GM18861 (cell line): ENCODE data around the gene CDSN.
A peak's percentile ranks its signal among the peaks of the same experiment; 100 is the strongest.
"Not testable (repeated sequence)": the region's sequence is repeated elsewhere in the genome, so short reads cannot be mapped to it uniquely, and the experiment has no call there.

Source experiments
- ATAC-seq: cut with Tn5 transposase; IDR thresholded peaks from one replicate; pipeline ENCODE4 v1.9.1; 2021; ENCODE audit not compliant: unreplicated experiment

The CDSN gene

GRCh38 chr6:31087494-31088089, 32.7 kb downstream of the CDSN start:
- ATAC-seq, result peak; percentile 56

GRCh38 chr6:31086788-31087440, 33.3 kb downstream of the CDSN start:
- ATAC-seq, result no peak

GRCh38 chr6:31083742-31084354, 36.4 kb downstream of the CDSN start:
- no peak for ATAC-seq

DNA sequence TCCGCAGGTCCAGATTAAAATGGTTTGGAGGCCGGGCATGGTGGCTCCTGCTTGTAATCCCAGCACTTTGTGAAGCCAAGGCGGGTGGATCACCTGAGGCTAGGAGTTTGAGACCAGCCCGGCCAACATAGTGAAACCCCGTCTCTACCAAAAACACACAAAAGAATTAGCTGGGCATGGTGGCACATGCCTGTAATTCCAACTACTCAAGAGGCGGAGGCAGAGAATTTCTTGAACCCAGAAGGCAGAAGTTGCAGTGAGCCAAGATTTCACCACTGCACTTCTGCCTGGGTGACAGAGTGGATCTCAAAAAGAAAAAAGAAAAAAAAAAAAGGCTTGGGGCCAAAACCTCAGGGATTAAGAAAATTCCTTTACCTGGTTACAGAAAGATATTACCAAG, 38.4 kb downstream of the CDSN start:
- no peak for ATAC-seq

GRCh38 chr6:31079656-31080261, 40.5 kb downstream of the CDSN start:
- no peak for ATAC-seq

DNA sequence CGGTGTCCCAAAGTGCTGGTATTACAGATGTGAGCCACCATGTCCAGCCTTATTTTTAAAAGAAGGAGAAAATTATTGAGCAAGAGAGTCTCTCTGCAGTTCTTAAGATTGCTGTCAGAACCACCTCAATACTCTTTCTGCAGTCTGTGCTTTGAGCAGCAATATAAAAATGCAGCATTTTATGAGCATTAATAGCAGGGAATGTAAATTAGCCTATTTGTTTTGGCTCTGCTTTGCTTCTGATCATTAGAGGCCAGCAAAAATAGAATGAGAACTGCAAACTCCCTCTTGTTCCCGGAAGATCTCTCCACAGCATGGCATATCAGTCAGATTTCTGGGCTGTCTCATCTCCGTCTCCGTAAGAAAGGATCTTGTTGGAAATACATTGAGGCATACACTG, 43.6 kb downstream of the CDSN start:
- ATAC-seq, result no peak

DNA sequence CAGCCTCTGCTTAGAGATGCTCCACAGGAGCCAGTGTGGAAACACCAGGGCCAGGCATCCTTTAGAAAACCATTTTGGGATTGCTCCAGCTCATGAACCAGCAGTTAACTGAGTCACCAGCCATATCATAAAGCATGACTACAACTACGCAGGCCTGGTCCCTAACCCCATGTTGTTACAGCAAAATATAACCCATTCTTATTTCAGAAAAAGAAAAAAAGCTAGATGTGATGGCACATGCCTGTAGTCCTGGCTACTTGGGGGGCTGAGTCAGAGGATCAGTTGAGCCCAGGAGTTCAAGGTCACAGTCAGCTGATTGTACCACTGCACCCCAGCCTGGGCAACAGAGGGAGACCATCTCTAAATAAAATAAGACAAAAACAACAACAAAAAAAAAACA, 44.7 kb downstream of the CDSN start:
- ATAC-seq, result no peak

DNA sequence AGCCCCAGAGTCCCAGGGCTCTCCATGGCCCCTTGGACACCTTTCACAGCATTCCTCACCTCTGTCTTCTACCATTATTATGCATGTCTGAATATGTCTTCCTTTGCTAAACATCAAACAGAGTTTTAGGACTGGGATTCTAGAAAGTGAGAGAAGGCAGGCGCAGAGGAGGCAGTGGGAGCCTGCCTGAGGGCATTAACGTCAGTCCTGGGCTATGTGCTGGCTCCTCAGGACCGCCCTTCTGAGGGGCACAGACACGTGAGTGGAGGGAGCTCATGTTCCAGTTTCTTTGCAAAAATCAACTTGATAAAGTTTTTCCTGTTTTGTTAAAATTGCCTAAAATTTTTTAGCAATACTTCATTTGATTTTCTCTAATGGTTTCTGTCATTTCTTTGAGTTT, 45.8 kb downstream of the CDSN start:
- no peak for ATAC-seq

DNA sequence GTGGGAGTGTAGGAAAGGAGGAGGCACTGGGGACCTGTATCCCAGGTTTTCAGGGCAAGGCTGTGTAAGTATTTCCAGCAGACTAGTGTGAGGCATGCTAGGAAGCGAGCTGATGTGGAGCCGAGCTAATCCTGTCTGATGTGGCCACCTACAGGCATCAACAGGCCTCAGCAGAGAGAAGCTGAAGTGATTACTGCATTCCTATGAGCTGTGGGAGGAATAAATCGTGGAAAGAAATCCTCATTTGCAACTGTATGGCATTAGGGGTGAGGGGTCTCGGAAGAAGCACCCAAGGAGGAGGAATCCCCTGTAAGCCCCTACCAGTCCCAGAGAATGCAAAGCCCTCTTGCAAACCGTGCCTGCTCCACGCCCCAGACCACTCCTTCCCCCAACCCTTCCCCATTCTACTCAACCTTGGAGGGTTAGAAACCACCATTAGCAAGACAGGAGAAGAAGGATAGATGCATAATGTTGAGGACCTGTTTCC, 49.5 kb downstream of the CDSN start:
- ATAC-seq, result no peak

GRCh38 chr6:31068669-31069340, 51.4 kb downstream of the CDSN start:
- ATAC-seq, result peak; percentile 60

DNA sequence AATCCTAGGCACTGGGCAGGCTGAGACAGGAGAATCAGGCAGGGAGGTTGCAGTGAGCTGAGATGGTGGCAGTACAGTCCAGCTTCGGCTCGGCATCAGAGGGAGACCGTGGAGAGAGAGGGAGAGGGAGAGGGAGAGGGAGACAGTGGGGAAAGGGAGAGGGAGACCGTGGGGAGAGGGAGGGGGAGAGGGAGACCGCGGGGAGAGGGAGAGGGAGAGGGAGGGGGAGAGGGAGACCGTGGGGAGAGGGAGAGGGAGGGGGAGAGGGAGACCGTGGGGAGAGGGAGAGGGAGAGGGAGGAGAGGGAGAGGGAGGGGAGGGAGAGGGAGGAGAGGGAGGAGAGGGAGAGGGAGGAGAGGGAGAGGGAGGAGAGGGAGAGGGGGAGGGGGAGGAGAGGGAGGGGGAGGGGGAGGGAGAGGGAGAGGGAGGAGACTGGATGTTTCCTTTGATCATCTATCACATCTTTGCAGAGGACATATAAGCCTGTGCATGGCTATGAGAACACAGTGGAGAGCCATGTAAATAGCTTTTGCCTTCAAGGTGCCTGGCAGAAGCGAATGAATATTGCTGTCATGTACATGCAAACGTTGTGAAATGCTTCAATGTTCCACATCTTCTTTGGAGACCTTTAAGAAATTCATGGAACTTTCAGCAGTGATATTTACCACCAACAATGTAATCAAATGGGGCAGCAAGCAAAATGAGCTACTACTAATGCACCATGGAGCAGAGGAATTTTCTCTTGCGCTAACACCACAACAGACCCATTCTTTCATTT, 52.2 kb downstream of the CDSN start:
- ATAC-seq, result not testable (repeated sequence)

- ATAC-seq, result not testable (repeated sequence)
These were observed 53.2 kb downstream of the CDSN start for GRCh38 chr6:31067028-31067427.

GRCh38 chr6:31065556-31065955, 54.7 kb downstream of the CDSN start:
- no peak for ATAC-seq
